ENCODE data around the gene ACSF3.
A peak's percentile ranks its signal among the peaks of the same experiment; 100 is the strongest.

The ACSF3 gene

GRCh38 chr16:89198417-89199240 is 105.0 kb downstream of the ACSF3 start:
- no peak for DNase-seq (ENCODE audit: low read depth)
- no peak overlapping the region for H3K4me3 ChIP-seq (ENCODE audit: low read depth, low read length)

GRCh38 chr16:89199241-89200123 is 105.8 kb downstream of the ACSF3 start:
- DNase-seq (ENCODE audit: low read depth), result no peak
- TF ChIP-seq, protein P1, sequence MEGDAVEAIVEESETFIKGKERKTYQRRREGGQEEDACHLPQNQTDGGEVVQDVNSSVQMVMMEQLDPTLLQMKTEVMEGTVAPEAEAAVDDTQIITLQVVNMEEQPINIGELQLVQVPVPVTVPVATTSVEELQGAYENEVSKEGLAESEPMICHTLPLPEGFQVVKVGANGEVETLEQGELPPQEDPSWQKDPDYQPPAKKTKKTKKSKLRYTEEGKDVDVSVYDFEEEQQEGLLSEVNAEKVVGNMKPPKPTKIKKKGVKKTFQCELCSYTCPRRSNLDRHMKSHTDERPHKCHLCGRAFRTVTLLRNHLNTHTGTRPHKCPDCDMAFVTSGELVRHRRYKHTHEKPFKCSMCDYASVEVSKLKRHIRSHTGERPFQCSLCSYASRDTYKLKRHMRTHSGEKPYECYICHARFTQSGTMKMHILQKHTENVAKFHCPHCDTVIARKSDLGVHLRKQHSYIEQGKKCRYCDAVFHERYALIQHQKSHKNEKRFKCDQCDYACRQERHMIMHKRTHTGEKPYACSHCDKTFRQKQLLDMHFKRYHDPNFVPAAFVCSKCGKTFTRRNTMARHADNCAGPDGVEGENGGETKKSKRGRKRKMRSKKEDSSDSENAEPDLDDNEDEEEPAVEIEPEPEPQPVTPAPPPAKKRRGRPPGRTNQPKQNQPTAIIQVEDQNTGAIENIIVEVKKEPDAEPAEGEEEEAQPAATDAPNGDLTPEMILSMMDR (conservative IDR thresholded peaks at IDR 0.05; ENCODE audit: low read depth, low read length), result no peak
- H3K4me3 ChIP-seq (ENCODE audit: low read depth, low read length), result no peak overlapping the region

More at GRCh38 chr16:89198417-89199240, 105.0 kb downstream of the ACSF3 start:
- TF ChIP-seq, protein P1 (conservative IDR thresholded peaks at IDR 0.05; ENCODE audit: low read depth, low read length), result no peak

GRCh38 chr16:89200124-89200849 is 106.6 kb downstream of the ACSF3 start, which contains the start of gene SLC22A31:
Gene SLC22A31 (minus strand): TSS chr16:89200537. CDS start chr16:89200501, 36 bp downstream.
- TF ChIP-seq, protein P1 (conservative IDR thresholded peaks at IDR 0.05; ENCODE audit: low read depth, low read length), result no peak
- DNase-seq (ENCODE audit: low read depth), result no peak
- no peak within 1 kb of the TSS for H3K4me3 ChIP-seq (ENCODE audit: low read depth, low read length)

DNA sequence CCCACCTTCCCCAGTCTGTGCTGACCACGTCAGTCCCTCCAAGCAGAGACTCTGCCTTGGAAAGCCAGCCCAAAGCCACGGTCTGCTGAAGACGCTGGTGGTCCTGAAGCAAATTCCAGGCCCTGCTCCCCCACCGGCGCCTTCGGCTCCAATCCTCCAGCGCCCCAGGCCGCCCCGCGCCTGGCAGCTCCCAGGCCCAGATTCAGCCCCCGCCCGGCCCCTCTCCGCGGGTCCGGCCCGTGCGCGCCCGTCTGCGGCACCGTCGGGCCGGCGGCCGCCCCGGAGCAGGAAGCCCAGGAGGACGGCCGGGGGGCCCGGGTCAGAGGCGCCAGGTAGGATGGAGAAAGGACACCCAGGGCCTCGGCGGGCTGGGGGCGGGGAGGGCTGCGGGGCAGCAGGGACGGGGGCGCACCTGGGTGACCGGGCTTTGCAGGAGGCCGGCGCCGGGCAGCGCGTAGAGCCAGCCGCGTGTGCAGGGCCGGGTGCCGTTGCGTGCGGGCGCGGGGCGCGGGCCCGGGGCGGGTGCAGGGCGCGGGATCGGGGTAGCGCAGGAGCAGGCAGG is 107.3 kb downstream of the ACSF3 start:
- DNase-seq (ENCODE audit: low read depth), result no peak
- TF ChIP-seq, protein P1 (conservative IDR thresholded peaks at IDR 0.05; ENCODE audit: low read depth, low read length), result no peak
- H3K4me3 ChIP-seq (ENCODE audit: low read depth, low read length), result no peak overlapping the region

DNA sequence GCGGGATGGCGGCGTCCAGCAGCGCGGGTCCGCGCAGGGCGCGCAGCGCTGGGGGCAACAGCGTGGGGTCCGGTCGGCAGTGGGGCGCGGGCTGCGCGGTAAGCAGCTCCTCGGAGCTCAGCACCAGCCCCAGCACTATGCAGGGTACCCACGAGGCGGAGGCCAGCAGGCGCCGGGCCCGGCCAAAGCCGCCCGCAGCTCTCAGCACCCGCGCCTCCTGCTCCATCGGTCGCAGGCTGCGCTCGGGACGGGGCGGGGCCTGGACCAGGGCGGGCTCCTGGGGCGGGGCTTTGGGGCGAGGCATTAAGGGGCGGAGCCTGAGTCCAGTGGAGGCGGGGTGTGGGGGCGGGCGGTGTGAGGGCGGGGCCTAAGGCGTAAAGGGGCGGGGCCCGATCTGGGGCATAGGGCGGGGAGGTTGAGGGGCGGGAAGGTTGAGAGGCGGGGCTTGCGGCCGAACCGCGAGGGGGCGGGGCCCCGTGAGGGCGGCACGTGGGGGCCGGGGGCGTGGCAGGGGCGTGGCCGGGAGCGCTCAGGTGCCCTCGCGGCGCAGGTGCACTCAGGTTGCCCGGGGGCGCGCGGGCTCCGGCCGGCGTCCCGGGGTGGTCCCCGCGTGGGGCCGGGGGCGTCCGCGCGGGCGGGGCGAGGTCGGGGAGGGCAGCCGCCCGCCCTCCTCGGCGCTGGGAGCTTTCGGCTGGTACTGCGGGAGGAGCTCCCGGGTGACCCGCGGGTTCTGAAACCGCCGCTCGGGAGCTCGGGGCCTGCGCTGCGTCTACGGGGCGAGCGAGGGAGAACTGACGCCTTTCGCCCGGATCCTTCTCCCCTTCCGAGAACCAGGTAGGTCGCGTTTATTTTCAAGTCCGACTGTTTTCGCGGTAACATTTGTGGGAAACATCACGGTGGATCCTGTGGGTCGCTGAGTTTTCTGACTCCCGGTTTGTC is 108.1 kb downstream of the ACSF3 start:
- peak; percentile 57 for DNase-seq (ENCODE audit: low read depth)
- H3K4me3 ChIP-seq (ENCODE audit: low read depth, low read length), result no peak overlapping the region
- TF ChIP-seq, protein P1 (conservative IDR thresholded peaks at IDR 0.05; ENCODE audit: low read depth, low read length), result no peak
